K562 (cell line): ENCODE results near the gene CAMK2G. TPM values are rescaled to one million over a fixed set of nuclear protein-coding genes. Genes with fewer than 3 reads are reported as not detected.

Source experiments
- ARID1B ChIP-seq: fragments of 450-650 bp; IDR thresholded peaks from 2 replicates; pipeline ENCODE4 v1.6.1; 2016; ENCODE audit warnings: antibody characterized with exemption, mild to moderate bottlenecking, inconsistent platforms
- BACH1 ChIP-seq: fragments of 200-800 bp; sonication (Bioruptor generic); IDR thresholded peaks from 2 replicates; pipeline ENCODE4 v1.6.1; 2016; ENCODE audit warnings: missing genetic modification characterization, missing compliant biosample characterization
- CBX2 ChIP-seq: fragments of 200-600 bp; sonication (generic); IDR thresholded peaks from one replicate; pipeline ENCODE4 v1.6.1; 2012; ENCODE audit warnings: mild to moderate bottlenecking, low read length, inconsistent platforms; ENCODE audit not compliant: insufficient read depth, poor library complexity, severe bottlenecking
- HDAC8 ChIP-seq: fragments of 450-650 bp; IDR thresholded peaks from 2 replicates; pipeline ENCODE4 v1.6.1; 2016; ENCODE audit warnings: mild to moderate bottlenecking, missing genetic modification characterization, moderate library complexity, missing compliant biosample characterization
- KDM1A ChIP-seq, 2 experiments: fragments of 450-650 bp; IDR thresholded peaks; 2 replicates each; pipeline ENCODE4 v1.6.1; 2016; ENCODE audit warnings: mild to moderate bottlenecking in 2 of 2
- KDM2B ChIP-seq: fragments of 250-450 bp; sonication (Bioruptor Pico); IDR thresholded peaks from 2 replicates; pipeline ENCODE4 v1.8.0; 2021; ENCODE audit warnings: mild to moderate bottlenecking, moderate library complexity
- MECOM ChIP-seq: fragments of 250-450 bp; sonication (Bioruptor Pico); IDR thresholded peaks from 2 replicates; pipeline ENCODE4 v1.8.0; 2022; ENCODE audit warnings: inconsistent platforms
- NCOA6 ChIP-seq: fragments of 450-650 bp; IDR thresholded peaks from 2 replicates; pipeline ENCODE4 v1.6.1; 2017; ENCODE audit warnings: mild to moderate bottlenecking
- NR1H2 ChIP-seq: sonication (generic); formaldehyde crosslinking; IDR thresholded peaks from 2 replicates; pipeline ENCODE4 v1.4.0; 2020; ENCODE audit warnings: mild to moderate bottlenecking, missing genetic modification reagents
- ZBTB17 ChIP-seq: fragments of 450-650 bp; formaldehyde crosslinking; IDR thresholded peaks from 2 replicates; pipeline ENCODE4 v1.4.0; 2020; ENCODE audit warnings: mild to moderate bottlenecking
- polyA plus RNA-seq, 8 experiments: library from polyadenylated mRNA; depleted of rRNA in 4 of 8; stranded (reverse) in 5 of 8; unstranded in 3 of 8; fragments of >200 nt; fragmentation: Nextera tagmentation in 2 of 8; fragmentation: Illumina TruSeq in 1 of 8; extraction: Ambion mirVana in 2 of 8; extraction: Trizol in 1 of 8; gene quantifications; 2 replicates each; pipeline versions ENCODE4 v1.2.1 to v1.2.3, GENCODE V29; 2011 to 2014; ENCODE audit warnings: inconsistent platforms in 1 of 8, missing spikeins in 1 of 8
- total RNA-seq, 7 experiments: library from RNA; depleted of rRNA in 6 of 7; stranded (reverse); fragments of >200 nt in 6 of 7; fragmentation: Illumina TruSeq in 2 of 7; extraction: Trizol in 2 of 7; gene quantifications; 2 replicates each; pipeline versions ENCODE4 v1.2.1 to v1.2.3, GENCODE V29; 2011 to 2021; ENCODE audit warnings: low replicate concordance in 1 of 7
- TF ChIP-seq, protein P1 (sequence below), 3 experiments: fragments of 200-800 bp in 1 of 3; fragments of 250-450 bp in 1 of 3; fragments of 450-650 bp in 1 of 3; sonication (Bioruptor Pico) in 1 of 3; sonication (Bioruptor generic) in 1 of 3; formaldehyde crosslinking in 1 of 3; IDR thresholded peaks; 2 replicates each; pipeline versions ENCODE4 v1.6.1 to v1.8.0; 2016 to 2022; ENCODE audit warnings: mild to moderate bottlenecking in 2 of 3, missing genetic modification characterization in 2 of 3, missing compliant biosample characterization in 1 of 3, moderate library complexity in 1 of 3
- TF ChIP-seq, protein P2 (sequence below): sonication (generic); formaldehyde crosslinking; IDR thresholded peaks from 2 replicates; pipeline ENCODE4 v1.8.0; 2023; ENCODE audit warnings: missing genetic modification reagents, mild to moderate bottlenecking, borderline replicate concordance
- TF ChIP-seq, protein P3 (sequence below): fragments of 450-650 bp; IDR thresholded peaks from one replicate; pipeline ENCODE4 v1.6.1; 2018; ENCODE audit warnings: mild to moderate bottlenecking, moderate library complexity; ENCODE audit not compliant: partially characterized antibody
- TF ChIP-seq, protein P4 (sequence below): fragments of 250-450 bp; sonication (Bioruptor Pico); IDR thresholded peaks from 2 replicates; pipeline ENCODE4 v1.8.0; 2021; ENCODE audit warnings: moderate library complexity, mild to moderate bottlenecking, inconsistent platforms

Gene CAMK2G
- total and polyA plus RNA-seq, 9 of the 15 experiments (the other 6 are each of a cell fraction or from before 2014, with no cell fraction given), result 9.0 to 37.9 (median 32.6) TPM

DNA sequence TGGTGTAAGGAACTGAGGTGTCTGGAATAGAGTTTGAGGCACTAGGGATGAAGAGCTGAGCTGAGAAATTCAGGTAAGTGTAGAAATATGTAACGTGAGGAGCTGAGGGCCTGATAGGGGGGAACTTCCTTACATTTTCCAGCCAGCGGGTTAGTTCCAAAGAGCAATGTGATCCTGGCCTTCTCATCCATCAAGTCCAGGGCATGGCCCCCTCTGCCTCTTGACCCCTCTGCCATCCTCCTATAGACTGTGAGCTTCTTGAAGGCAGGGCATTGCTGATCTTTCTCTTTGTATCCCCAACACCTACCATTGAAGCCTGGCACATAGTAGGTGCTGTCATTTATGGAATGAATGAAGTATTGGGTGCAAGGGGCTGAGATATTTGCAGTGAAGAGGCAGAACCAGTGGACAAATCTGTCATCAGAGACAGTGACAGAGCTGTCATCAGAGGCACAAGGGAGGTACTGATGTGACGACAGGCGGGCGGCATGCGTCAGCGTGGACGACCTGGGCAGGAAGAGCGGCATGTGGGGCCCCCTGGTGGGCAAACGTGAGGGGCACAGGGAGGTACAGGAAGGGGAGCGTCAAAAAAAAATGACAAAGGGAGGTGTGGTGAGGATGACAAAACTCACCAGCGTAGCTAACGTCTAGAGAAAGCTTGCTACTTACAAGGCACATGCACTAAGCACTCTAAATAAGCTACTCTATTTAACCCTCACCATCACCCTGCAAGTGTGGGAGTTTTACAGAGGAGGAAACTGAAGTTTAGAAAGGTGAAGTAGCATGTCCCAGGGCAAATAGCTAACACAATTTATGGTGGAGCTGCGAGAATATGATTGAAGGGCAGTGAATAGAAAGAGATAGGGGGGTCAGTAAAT lies 5.2 kb upstream of the CAMK2G start (continued):
- TF ChIP-seq, protein P1, sequence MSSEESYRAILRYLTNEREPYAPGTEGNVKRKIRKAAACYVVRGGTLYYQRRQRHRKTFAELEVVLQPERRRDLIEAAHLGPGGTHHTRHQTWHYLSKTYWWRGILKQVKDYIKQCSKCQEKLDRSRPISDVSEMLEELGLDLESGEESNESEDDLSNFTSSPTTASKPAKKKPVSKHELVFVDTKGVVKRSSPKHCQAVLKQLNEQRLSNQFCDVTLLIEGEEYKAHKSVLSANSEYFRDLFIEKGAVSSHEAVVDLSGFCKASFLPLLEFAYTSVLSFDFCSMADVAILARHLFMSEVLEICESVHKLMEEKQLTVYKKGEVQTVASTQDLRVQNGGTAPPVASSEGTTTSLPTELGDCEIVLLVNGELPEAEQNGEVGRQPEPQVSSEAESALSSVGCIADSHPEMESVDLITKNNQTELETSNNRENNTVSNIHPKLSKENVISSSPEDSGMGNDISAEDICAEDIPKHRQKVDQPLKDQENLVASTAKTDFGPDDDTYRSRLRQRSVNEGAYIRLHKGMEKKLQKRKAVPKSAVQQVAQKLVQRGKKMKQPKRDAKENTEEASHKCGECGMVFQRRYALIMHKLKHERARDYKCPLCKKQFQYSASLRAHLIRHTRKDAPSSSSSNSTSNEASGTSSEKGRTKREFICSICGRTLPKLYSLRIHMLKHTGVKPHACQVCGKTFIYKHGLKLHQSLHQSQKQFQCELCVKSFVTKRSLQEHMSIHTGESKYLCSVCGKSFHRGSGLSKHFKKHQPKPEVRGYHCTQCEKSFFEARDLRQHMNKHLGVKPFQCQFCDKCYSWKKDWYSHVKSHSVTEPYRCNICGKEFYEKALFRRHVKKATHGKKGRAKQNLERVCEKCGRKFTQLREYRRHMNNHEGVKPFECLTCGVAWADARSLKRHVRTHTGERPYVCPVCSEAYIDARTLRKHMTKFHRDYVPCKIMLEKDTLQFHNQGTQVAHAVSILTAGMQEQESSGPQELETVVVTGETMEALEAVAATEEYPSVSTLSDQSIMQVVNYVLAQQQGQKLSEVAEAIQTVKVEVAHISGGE (CRISPR knock-in tag; IDR thresholded peaks at IDR 0.05), result no peak
- peak; percentile 72 for TF ChIP-seq ARID1B
- TF ChIP-seq, protein P2, sequence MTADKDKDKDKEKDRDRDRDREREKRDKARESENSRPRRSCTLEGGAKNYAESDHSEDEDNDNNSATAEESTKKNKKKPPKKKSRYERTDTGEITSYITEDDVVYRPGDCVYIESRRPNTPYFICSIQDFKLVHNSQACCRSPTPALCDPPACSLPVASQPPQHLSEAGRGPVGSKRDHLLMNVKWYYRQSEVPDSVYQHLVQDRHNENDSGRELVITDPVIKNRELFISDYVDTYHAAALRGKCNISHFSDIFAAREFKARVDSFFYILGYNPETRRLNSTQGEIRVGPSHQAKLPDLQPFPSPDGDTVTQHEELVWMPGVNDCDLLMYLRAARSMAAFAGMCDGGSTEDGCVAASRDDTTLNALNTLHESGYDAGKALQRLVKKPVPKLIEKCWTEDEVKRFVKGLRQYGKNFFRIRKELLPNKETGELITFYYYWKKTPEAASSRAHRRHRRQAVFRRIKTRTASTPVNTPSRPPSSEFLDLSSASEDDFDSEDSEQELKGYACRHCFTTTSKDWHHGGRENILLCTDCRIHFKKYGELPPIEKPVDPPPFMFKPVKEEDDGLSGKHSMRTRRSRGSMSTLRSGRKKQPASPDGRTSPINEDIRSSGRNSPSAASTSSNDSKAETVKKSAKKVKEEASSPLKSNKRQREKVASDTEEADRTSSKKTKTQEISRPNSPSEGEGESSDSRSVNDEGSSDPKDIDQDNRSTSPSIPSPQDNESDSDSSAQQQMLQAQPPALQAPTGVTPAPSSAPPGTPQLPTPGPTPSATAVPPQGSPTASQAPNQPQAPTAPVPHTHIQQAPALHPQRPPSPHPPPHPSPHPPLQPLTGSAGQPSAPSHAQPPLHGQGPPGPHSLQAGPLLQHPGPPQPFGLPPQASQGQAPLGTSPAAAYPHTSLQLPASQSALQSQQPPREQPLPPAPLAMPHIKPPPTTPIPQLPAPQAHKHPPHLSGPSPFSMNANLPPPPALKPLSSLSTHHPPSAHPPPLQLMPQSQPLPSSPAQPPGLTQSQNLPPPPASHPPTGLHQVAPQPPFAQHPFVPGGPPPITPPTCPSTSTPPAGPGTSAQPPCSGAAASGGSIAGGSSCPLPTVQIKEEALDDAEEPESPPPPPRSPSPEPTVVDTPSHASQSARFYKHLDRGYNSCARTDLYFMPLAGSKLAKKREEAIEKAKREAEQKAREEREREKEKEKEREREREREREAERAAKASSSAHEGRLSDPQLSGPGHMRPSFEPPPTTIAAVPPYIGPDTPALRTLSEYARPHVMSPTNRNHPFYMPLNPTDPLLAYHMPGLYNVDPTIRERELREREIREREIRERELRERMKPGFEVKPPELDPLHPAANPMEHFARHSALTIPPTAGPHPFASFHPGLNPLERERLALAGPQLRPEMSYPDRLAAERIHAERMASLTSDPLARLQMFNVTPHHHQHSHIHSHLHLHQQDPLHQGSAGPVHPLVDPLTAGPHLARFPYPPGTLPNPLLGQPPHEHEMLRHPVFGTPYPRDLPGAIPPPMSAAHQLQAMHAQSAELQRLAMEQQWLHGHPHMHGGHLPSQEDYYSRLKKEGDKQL (CRISPR knock-in tag), result no peak
- peak; percentile 47 for TF ChIP-seq ZBTB17 (CRISPR knock-in tag)
- TF ChIP-seq HDAC8 (tag), result no peak
- no peak for TF ChIP-seq KDM2B (CRISPR knock-in tag)
- peak in 1 of 2 experiments; percentile 66; a peak in 2 of 4 replicates for TF ChIP-seq KDM1A (IDR thresholded peaks at IDR 0.05)
- no peak for TF ChIP-seq CBX2
- TF ChIP-seq NCOA6, result no peak
- peak; percentile 86 for TF ChIP-seq MECOM
- no peak for TF ChIP-seq NR1H2
- no peak; the same call in 1 of the 2 replicates for TF ChIP-seq BACH1 (tag)
- TF ChIP-seq, protein P3, sequence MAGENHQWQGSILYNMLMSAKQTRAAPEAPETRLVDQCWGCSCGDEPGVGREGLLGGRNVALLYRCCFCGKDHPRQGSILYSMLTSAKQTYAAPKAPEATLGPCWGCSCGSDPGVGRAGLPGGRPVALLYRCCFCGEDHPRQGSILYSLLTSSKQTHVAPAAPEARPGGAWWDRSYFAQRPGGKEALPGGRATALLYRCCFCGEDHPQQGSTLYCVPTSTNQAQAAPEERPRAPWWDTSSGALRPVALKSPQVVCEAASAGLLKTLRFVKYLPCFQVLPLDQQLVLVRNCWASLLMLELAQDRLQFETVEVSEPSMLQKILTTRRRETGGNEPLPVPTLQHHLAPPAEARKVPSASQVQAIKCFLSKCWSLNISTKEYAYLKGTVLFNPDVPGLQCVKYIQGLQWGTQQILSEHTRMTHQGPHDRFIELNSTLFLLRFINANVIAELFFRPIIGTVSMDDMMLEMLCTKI, result no peak
- TF ChIP-seq, protein P4, sequence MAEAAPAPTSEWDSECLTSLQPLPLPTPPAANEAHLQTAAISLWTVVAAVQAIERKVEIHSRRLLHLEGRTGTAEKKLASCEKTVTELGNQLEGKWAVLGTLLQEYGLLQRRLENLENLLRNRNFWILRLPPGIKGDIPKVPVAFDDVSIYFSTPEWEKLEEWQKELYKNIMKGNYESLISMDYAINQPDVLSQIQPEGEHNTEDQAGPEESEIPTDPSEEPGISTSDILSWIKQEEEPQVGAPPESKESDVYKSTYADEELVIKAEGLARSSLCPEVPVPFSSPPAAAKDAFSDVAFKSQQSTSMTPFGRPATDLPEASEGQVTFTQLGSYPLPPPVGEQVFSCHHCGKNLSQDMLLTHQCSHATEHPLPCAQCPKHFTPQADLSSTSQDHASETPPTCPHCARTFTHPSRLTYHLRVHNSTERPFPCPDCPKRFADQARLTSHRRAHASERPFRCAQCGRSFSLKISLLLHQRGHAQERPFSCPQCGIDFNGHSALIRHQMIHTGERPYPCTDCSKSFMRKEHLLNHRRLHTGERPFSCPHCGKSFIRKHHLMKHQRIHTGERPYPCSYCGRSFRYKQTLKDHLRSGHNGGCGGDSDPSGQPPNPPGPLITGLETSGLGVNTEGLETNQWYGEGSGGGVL (CRISPR knock-in tag), result no peak
